GM20431 (cell line): Measurements from ENCODE around the gene DGKG.

Experiments
- in situ Hi-C: fragments of 300-500 bp; cut with MseI, MboI; formaldehyde crosslinking; loops from one replicate; pipeline ENCODE4 v1.15.0; 2020; ENCODE audit warnings: low sequenced_read_pairs; ENCODE audit not compliant: unreplicated experiment

Gene DGKG

DNA sequence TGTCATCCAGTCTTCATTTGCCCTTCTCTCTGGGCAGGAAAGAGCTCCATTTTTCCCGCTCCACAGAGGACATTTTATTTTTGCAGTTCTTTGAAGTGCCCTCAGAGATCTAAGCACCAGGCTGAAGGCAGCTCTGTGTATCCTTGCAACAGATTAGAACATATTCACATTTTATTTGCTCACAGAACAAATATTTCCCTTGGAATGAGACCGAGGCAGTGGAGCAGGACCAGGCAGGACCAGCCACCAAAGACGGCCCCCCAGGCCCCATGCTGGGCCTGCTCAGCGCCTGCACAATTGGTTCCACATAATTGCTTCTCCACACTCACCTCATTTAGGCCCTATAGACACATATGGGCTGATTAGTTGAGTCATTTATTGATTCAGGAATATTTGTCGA, 237.4 kb downstream of the DGKG start:
- in situ Hi-C loops, result no loop called here

- in situ Hi-C loops, result no loop called here
Observed at GRCh38 chr3:186123012-186123411, 239.0 kb downstream of the DGKG start.

- in situ Hi-C loops, result no loop called here
Observed at GRCh38 chr3:186121968-186122367, 240.1 kb downstream of the DGKG start.

DNA sequence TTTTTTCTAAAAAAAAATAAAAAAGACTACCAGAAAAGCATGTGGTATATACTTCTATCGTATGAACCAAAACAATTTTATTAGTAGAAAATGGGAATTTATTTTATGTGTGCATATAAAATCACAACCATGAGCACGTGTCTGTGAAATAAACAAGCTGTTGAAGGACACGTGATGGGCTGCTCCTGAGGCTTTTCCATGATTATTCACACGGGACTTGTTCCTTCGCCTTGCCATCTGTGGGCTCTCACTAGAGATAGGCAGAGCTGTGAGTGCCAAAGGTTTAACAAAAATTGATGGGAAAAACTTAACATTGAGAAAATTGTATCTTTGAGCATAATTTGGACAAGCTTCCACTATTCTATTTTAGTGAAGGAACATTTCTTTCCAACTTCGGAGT, 240.8 kb downstream of the DGKG start:
- in situ Hi-C loops, result no loop called here

- in situ Hi-C loops, result no loop called here
Observed at GRCh38 chr3:186119499-186119898, 242.5 kb downstream of the DGKG start.

GRCh38 chr3:186118692-186119091, 243.3 kb downstream of the DGKG start:
- in situ Hi-C loops, result no loop called here

DNA sequence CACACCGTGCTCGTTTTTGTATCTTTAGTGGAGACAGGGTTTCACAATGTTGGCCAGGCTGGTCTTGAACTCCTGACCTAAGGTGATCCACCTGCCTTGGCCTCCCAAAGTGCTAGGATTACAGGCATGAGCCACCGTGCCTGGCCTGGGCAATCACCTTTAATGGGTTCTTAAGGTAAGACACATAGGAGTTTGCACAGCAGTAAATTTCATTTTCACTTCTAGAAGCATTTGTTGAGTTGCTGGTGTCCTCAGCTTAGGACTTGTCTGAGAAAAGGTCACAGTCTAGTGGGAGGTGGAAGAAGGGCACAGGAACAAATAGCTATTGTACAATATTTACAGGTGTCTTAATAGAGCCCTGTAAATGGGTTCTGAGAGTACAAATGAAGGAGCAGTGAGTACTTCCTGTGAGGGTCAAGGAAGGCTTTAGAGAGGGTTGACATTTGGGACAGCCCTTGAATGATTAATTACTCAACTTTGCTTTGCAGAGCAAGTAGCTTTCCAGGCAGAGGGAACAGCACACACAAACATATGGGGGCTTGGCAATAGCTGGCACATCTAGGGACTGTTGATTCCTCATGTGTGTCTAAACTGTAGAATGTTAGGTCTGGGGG, 244.4 kb downstream of the DGKG start:
- in situ Hi-C loops, result no loop called here

DNA sequence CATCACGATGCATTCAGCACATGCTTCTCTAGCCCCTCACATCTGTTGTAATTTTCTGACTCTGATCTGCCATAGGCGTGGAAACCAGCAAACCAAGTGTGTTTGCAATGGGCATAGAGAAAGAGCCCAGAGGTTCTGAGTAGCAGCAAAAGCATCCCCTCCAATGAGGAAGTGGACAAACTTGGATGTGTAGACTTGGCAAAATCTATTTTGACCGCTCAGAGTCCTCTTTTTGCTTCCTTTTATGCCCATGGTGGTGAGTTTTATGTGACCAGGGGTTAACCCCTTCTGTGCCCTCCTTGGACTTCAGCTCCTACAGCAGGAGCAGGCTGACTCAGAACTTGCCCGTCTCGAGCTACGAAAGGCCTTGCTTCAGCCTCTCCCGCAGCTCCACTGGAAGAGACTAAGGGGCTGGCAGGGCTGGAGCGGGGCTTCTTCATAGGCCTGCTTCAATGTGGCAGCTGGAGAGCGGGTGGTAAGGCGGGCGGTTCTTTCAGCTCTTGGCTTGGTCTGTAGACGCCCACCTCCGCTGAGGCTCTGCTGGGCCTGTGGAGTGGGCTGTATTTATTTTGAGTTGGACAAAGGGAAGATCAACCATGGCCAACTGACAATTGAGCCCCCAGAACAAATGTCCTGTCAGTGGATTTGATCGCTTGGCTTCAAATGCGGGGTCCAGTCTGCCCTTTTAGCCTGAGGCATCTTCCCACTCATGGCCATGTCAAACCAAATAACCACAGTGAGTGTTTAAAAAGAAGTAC, 246.6 kb downstream of the DGKG start:
- in situ Hi-C loops, result no loop called here

DNA sequence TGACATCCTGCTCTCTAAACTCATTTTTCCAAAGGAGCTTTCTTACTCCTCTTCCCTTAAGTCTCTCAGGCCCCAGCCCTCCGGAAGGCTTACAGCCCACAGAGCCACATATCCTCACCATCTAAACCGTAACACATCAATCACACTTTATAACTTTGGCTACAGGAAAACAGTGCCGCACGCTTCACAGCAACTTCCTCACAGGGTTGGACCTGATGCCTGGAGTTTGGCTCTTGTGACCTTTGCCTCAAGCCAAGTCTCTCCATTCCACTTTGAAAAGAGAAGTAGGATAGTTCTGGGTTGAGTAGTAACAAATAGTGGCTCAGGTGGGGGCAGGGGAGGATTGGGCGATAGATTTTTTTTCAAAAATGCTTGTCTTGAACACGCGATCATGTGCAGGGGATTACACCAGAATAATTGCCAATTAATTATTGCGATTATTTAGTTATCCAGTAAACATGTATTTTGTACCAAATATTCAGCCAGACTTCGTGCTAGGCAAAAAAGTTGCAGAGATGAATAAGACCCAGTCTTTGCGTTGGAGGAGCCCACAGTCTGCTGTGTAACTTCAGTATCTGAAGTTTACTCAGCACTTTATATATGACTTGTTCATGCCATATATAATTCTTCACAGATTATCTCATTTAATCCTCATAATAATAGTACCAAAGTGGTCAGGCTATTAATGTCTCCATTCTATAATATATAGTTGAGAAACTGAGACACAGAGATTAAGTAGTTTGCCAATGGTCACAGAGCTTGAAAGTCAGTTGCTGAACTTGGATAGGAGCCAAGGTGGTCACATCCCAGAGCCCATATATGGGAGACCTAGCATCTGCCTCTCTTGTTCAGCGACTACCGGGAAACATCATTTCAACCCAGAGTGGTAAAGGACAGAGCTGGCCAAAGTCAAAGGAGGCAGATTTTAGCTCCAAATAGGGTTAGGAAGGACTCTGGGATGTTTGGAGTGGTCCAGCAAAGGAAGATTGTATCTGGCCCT, 250.8 kb downstream of the DGKG start:
- in situ Hi-C loops, result no loop called here

GRCh38 chr3:186109897-186110803, 251.9 kb downstream of the DGKG start:
- in situ Hi-C loops, result no loop called here

DNA sequence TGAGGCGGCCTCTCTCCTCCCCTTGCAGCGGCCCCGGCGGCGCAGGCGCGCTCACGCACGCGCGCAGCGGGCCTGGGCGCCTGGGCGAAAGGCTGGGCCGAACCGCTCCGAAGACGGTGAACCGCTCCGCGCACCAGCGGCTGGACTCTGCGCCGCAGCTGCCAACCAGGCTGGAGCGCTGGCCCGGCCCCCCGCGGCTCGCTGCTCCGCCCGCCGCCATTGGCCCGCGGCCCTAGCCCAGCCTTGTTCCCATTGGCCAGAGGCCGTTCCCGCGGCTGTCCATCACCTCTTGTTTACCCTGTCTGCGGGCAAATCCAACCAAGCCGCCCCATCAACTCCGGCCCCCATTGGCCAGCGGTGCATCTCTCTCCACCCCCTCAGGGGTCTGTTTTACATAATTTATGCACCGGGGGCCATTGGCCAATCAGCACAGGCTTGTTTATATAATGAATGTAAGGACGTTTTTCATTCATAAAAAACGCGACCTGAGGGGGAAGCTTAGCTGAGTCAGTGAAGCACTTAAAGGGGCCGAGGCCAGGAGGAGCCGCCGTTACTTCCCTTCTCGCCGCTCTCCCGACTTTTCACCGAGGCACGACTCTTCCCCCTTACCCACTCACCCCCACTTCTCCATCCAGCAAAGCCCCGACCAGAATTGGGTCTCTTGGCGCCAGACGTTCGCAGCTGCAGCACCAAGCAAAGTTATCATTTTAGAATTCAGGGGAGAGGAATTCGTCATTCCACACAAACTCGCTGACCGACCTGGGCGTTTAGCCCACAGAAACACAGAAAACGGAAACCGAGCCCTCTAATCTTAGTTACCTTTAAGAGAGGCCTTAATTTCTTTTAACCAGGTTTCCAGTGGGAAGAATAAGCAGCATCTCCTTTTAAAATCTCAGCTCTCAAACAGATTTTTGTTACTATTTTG, 252.8 kb downstream of the DGKG start, which contains the start of gene ETV5:
ETV5 (minus strand) TSS at position 149 of the 925 bp plus-strand sequence. CDS start 3,221 bp downstream, outside the sequence.
- in situ Hi-C loops, result no loop called here

- in situ Hi-C loops, result no loop called here
Observed at GRCh38 chr3:186108106-186108940, 253.7 kb downstream of the DGKG start.

- in situ Hi-C loops, result no loop called here
Observed at GRCh38 chr3:186107215-186108105, 254.6 kb downstream of the DGKG start.

DNA sequence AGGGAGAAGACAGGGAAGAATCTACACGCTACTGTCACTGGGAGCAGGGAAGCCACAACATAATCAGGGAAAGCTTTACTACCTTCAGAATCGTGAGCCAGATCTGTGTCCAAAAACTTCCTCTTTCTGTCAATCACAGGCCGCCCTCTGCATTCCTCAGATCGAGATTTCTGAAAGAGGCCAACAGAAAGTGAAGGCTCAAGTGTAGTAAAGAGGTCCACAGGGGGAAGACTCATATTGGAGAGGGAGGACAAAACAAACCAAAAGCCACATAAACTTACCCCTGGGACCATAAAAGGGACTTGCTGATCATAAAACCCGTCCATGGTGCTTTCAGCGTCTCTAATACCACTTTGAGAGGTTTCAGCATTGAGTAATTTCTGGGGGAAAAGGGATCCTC, 256.5 kb downstream of the DGKG start:
- in situ Hi-C loops, result no loop called here

- in situ Hi-C loops, result no loop called here
Observed at GRCh38 chr3:186102687-186103086, 259.3 kb downstream of the DGKG start.

DNA sequence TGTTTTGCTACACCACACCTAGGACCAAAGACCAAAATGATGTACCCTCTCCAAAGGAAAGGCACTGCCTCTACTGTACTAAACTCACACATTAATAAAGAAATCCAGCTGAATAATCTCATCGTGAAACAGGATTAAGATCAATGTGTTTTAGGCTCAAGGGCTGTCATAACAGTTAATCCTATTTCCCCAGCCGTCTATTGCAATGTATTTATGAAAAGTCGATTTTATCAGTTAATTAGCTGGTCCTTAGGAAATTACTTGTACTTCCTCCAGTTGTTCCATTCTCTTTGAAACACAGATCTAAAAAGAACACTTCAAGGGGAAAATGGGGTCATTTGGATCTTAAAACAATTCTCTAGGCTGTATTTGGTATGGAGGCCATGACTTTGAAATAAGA, 261.6 kb downstream of the DGKG start:
- in situ Hi-C loops, result no loop called here

GRCh38 chr3:186099178-186099577, 262.9 kb downstream of the DGKG start:
- in situ Hi-C loops, result no loop called here
